ENCODE results near the gene RWDD4. TPM values are rescaled to one million over a fixed set of nuclear protein-coding genes. Genes with fewer than 3 reads are reported as not detected.

RWDD4 gene
- total RNA-seq, 1 donor from 2014 or later = 17.9 TPM

DNA sequence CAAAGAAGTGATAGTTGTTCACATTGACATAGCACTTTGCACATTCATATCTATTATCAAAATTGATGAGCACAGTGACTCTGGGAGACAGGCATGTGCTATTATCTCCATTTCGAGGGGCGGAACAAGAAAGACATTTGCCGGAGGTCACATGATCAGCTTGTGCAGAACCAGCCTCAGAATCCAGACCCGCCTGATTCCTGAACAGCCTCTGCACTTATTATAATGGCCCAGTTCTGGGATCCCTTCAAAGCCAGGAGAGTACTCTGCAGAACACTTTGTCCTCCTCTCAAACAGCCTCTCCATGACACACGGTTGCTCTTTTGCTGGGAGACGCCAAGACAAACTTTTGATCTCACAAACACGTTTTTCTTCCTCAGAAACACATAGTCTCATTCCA lies 48.4 kb downstream of the RWDD4 start:
- intact Hi-C loops (cut with micrococcal nuclease) = no loop called here
- DNase-seq (no peak), ATAC-seq (no peak)

DNA sequence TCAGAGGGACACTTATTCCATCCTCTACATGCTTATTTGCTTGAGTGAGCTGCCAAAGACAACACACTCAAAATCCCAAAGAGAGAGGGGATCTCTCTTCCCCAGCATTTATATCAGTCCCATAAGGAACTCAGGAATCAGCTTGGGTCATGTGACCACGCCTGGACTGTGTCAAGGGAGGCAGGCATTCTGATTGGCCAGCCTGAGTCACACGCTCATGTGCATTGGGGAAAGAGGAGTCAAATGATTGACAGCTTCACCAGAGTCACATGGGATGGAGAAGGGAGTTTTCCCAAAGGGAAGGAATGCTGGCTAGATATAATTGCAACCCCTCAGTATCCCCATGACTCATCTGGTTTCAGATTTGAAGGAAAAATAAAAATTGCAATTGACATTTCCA lies 49.0 kb downstream of the RWDD4 start:
- ATAC-seq = peak; percentile 23
- DNase-seq = no peak
- intact Hi-C loops (cut with micrococcal nuclease) = no loop called here

DNA sequence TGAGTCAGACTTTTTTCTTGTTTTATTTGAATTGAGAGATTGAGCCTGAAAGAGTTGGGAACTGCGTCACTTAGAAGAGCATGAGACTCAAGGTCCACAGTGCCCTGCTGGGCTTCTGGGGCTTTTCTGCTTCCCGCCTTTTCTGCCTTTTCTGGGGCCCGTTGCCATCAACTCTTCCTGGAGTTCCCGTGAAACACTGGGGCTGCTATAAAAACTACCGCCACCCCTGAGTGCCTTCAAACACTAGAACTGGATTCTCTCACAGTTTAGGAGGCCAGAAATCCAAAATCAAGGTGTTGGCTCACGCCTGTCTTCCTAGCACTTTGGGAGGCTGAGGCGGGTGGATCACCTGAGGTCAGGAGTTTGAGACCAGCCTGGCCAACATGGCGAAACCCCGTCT lies 49.8 kb downstream of the RWDD4 start:
- intact Hi-C loops (cut with micrococcal nuclease) = loop anchor here (10.0 kb wide), 1 partner anchor 134 kb away; no protein-coding TSS in a partner anchor
- ATAC-seq = no peak
- DNase-seq = no peak

DNA sequence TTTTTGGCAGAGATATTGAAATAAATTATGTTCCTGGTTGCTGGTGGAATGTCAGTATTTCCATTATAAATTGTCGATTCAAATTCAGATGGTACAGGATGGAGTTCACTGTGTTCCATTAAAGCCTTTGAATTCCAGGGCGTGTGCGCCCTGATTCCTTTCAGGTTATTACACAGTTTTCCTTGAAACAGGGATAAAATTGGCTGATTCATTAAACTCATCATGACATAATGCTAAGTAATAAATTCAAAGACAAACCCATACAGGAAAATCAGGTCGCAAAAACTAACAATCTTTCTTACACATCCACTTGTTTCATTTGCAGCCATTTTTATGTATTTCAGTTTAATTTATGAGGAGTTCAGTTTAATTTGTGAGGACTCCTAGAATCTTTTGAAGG lies 51.1 kb downstream of the RWDD4 start:
- intact Hi-C loops (cut with micrococcal nuclease) = loop anchor here (10.0 kb wide), 1 partner anchor 133 kb away; no protein-coding TSS in a partner anchor
- DNase-seq (no peak), ATAC-seq (no peak)

DNA sequence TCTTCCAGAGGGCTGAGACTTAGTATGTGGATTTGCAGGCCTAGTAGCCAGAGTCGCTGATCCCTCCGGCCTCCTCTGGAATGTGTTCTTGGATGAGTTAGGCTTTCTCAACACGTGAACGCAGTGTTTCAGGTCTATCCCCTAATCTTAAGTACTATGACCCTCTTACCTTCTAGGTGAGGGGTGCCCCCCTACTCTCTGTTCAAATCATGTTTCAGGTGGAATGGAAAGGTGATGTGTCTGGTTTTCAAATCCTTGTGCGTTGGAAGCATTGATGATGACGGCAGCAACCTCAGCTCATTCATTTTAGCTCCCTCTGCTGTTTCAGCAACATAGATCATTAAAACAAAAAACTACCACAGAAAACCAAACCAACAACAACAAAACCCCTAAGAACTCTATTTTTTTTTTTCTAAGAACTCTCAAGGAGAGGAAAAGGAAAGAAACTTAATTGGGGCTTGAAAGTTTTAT lies 56.4 kb downstream of the RWDD4 start:
- intact Hi-C loops (cut with micrococcal nuclease) = loop anchor here (10.0 kb wide), 1 partner anchor 128 kb away; no protein-coding TSS in a partner anchor
- ATAC-seq (no peak), DNase-seq (no peak)

DNA sequence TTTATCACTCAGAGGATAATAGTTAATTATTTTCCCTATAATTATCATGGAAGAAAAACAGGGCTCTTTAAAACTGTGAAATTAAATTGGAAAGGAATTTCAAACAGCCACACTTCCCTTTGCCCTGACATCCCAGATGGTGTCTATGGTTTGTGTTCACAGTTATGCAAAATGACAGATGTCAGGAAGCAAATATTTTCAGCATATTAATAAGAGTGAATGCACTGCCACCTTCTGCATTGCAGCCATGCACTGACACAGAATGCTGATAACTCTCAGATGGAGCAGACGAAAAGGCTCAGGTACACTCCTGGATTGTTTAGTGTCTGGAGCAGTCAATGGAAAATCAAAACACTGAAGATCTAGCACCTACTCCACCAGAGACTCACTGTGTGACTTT lies 57.6 kb downstream of the RWDD4 start:
- intact Hi-C loops (cut with micrococcal nuclease) = loop anchor here (10.0 kb wide), 1 partner anchor 127 kb away; no protein-coding TSS in a partner anchor
- DNase-seq (no peak), ATAC-seq (no peak)

DNA sequence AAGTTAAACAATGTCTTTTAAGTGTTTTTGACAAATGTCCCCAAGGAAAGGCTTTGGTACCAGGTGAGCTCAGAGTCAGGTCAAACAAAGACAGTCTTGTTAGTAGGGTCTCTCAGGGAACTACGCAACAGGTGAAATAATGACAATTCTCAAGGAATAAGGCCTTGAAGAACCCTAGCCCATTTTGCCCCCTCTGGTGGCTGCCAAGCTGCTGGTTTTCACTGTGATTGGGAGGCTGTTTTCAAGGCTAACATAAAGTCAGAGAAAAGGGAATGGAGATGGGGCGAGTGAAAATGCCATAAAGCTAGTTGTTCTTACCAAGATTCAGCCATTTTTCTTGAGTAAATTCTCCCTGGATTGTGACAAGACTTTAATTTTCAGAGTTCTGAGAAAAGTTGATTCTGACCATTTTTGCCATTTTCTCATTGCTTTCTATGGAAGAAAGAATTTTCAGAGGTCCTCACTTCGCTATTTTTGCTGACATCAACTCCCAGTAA lies 58.7 kb downstream of the RWDD4 start:
- DNase-seq (no peak), ATAC-seq (no peak)
- intact Hi-C loops (cut with micrococcal nuclease) = loop anchor here (10.0 kb wide), 1 partner anchor 125 kb away; no protein-coding TSS in a partner anchor

DNA sequence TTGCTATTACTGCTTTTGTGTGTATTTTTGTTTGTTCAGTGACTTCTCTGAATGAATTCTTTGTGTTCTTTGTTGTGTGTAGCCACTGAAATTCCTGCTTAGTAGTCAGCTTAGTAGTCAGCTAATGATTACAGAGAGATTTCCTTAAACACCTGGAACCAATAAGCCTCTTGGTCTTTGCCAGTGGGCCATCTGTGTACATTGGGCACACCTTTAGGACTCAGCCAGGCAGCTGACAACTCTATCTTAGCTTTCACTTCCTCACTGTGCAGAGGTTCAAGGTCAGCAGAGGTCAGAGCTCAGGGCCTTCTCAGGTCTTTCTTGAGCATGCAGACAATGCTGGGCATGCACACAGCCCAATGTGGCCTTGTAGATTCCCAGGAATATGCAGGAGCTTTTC lies 59.3 kb downstream of the RWDD4 start:
- DNase-seq (no peak), ATAC-seq (no peak)
- intact Hi-C loops (cut with micrococcal nuclease) = loop anchor here (10.0 kb wide), 1 partner anchor 125 kb away; no protein-coding TSS in a partner anchor

DNA sequence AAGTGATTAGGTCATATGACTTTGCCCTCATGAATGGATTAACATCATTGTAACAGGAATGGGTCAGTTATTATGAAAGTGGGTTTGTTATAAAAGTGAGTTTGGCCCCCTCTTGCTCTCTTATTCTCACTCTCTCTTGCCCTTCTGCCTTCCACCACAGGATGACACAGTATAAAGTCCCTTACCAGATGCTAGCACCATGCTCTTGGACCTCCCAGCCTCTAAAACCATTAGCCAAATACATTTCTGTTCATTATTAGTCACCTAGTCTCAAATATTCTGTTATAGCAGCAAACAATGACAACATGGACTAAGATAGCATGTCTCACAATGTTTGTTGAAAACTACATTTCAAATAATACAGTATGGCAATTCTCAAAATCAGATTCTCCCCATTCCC lies 59.7 kb downstream of the RWDD4 start:
- DNase-seq (no peak), ATAC-seq (no peak)
- intact Hi-C loops (cut with micrococcal nuclease) = no loop called here

DNA sequence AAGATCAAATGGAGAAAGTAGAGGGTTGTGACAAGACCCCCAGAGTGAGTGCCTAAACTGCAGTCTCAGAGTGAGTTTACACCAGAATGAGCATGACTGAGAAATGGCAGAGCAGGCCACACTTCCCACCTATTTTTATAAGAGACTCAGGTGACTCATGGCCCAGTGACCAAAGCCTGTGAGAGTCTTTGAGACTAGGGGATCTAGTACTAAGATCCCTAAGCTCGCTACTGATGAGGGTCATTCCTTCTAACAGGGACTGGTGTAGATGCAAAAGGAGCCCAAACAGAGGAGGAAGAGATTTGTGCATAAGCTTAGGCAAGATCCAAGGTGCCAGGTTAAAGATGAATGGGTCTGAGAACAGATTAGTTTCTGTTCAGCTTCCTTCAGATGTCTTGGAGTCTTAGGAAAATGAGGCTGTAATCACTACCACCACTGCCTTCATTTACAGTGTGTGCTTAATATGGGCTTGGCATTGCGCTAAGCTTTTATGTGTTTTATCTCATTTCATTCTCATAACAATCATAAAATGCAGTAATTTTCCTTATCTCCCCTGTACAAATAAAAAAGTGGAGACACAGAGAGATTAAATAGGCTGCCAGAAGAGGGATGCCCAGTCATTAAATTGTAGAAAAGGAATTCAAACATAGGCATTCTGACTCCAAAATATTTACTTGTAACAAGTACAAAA lies 62.8 kb downstream of the RWDD4 start:
- intact Hi-C loops (cut with micrococcal nuclease) = no loop called here
- ATAC-seq = no peak
- DNase-seq = no peak

DNA sequence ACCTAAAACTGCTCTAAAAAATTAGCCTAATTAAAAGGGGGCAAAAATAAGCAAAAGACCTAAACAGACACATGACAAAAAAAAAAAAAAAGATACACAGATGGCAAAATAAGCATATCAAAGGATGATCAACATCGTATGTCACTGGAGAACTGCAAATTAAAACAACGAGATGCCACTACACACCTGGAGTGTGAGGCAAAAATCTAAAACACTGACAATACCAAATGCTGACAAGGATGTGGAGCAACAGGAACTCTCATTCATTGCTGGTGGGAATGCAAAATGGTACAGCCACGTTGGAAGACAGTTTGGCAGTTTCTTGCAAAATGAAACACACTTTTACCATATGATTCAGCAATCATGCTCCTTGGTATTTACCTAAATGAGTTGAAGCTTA lies 64.2 kb downstream of the RWDD4 start:
- intact Hi-C loops (cut with micrococcal nuclease) = no loop called here
- no peak for DNase-seq
- ATAC-seq = no peak

DNA sequence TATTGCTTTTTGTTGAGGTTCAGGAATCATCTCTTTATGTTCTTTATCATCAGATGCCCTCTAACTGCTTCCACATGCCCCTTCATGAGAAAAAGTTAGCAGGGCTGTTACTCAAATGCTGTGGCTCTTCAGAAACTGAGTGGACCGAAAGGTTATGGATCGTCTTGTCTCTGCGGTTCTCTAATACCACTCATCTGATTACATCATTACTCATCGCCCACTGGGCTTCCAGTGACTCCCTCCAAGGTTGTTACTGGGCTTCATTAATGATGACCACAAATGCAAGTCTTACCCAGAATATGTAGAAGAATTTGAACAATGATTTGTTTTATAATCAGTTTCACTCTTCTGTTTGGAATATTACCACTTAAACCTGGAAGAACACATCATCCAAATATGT lies 67.7 kb downstream of the RWDD4 start:
- intact Hi-C loops (cut with micrococcal nuclease) = no loop called here
- ATAC-seq (no peak), DNase-seq (no peak)

Other genes with a start within 250 kb of the RWDD4 start
- 9.2 TPM for gene CDKN2AIP, start 214.5 kb downstream of the RWDD4 start, total RNA-seq
- 6.3 TPM for gene ING2, start 154.1 kb downstream of the RWDD4 start, total RNA-seq
- 17.0 TPM for gene TRAPPC11, start 108 bp upstream of the RWDD4 start, total RNA-seq
- 10.6 TPM for gene STOX2, start 246.1 kb upstream of the RWDD4 start, total RNA-seq